ENCODE measurements around the gene SERTAD2. TPM values are rescaled to one million over a fixed set of nuclear protein-coding genes. Genes with fewer than 3 reads are reported as not detected.

SERTAD2 gene
- total RNA-seq, 2 experiments from 2014 or later = 31.2 to 33.9 TPM

- Mint-ChIP-seq H3K9me3 (peaks cover 12% of the 10 kb centered on the region), H3K36me3 (ENCODE audit: low read depth) (peaks cover 20% of the 10 kb centered on the region), H3K27me3 (no peaks in the 10 kb centered on the region), H3K4me1 (ENCODE audit: low read depth) (peaks cover 60% of the 10 kb centered on the region), H3K27ac (peak overlapping the region; percentile 87), H3K4me3 (peak overlapping the region; percentile 52)
- TF ChIP-seq, protein P1, sequence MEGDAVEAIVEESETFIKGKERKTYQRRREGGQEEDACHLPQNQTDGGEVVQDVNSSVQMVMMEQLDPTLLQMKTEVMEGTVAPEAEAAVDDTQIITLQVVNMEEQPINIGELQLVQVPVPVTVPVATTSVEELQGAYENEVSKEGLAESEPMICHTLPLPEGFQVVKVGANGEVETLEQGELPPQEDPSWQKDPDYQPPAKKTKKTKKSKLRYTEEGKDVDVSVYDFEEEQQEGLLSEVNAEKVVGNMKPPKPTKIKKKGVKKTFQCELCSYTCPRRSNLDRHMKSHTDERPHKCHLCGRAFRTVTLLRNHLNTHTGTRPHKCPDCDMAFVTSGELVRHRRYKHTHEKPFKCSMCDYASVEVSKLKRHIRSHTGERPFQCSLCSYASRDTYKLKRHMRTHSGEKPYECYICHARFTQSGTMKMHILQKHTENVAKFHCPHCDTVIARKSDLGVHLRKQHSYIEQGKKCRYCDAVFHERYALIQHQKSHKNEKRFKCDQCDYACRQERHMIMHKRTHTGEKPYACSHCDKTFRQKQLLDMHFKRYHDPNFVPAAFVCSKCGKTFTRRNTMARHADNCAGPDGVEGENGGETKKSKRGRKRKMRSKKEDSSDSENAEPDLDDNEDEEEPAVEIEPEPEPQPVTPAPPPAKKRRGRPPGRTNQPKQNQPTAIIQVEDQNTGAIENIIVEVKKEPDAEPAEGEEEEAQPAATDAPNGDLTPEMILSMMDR (IDR thresholded peaks at IDR 0.05) = no peak
- intact Hi-C loops (cut with micrococcal nuclease) = loop anchor here (5.0 kb wide), 2 partner anchors 39 to 46 kb away; partner anchors contain the start of gene SERTAD2
- POLR2A ChIA-PET = interaction anchor here (1.6 kb wide), 1 partner anchor 41 kb away, joined by 3 read pairs; no protein-coding TSS in a partner anchor
- no peak for ATAC-seq
- CTCF ChIA-PET = interaction anchor here (1.1 to 1.3 kb wide), 2 partner anchors 52 to 53 kb away, joined by 3 read pairs; no protein-coding TSS in a partner anchor
- DNase-seq = no peak
These were observed 44.5 kb upstream of the SERTAD2 start for GRCh38 chr2:64698177-64698643.

GRCh38 chr2:64697297-64698176 lies 43.8 kb upstream of the SERTAD2 start:
- TF ChIP-seq, protein P1 (IDR thresholded peaks at IDR 0.05) = no peak
- no peak for DNase-seq
- POLR2A ChIA-PET = interaction anchor here (1.6 to 2.1 kb wide), 2 partner anchors 41 to 43 kb away, joined by 3 to 13 read pairs; partner anchors contain the start of gene SERTAD2
- H3K9me3 Mint-ChIP-seq = peaks cover 12% of the 10 kb centered on the region
- CTCF ChIA-PET = interaction anchor here (1.0 to 2.0 kb wide), 7 partner anchors 17 to 53 kb away, joined by 3 to 9 read pairs (median 4); partner anchors contain the start of gene SERTAD2
- no peak overlapping the region for H3K4me3 Mint-ChIP-seq
- ATAC-seq = no peak
- no peaks in the 10 kb centered on the region for H3K27me3 Mint-ChIP-seq
- peaks cover 20% of the 10 kb centered on the region for H3K36me3 Mint-ChIP-seq (ENCODE audit: low read depth)
- peak overlapping the region; percentile 87 for H3K27ac Mint-ChIP-seq
- intact Hi-C loops (cut with micrococcal nuclease) = loop anchor here (5.0 kb wide), 2 partner anchors 40 to 45 kb away; partner anchors contain the start of gene SERTAD2
- peaks cover 59% of the 10 kb centered on the region for H3K4me1 Mint-ChIP-seq (ENCODE audit: low read depth)

GRCh38 chr2:64696636-64697035 lies 42.9 kb upstream of the SERTAD2 start:
- H3K27me3 Mint-ChIP-seq = no peaks in the 10 kb centered on the region
- POLR2A ChIA-PET = interaction anchor here (1.3 to 2.1 kb wide), 3 partner anchors 10 to 71 kb away, joined by 4 to 13 read pairs (median 9); partner anchors contain the start of gene SERTAD2
- peaks cover 20% of the 10 kb centered on the region for H3K36me3 Mint-ChIP-seq (ENCODE audit: low read depth)
- ATAC-seq (no peak), DNase-seq (no peak)
- CTCF ChIA-PET = interaction anchor here (0.7 to 2.0 kb wide), 11 partner anchors 10 to 136 kb away, joined by 3 to 9 read pairs (median 4); partner anchors contain the start of gene SERTAD2
- intact Hi-C loops (cut with micrococcal nuclease) = loop anchor here (5.0 kb wide), 2 partner anchors 41 to 44 kb away; partner anchors contain the start of gene SERTAD2
- H3K9me3 Mint-ChIP-seq = peaks cover 14% of the 10 kb centered on the region
- H3K4me1 Mint-ChIP-seq (ENCODE audit: low read depth) = peaks cover 59% of the 10 kb centered on the region
- TF ChIP-seq, protein P1 (IDR thresholded peaks at IDR 0.05) = no peak
- H3K4me3 Mint-ChIP-seq = no peak overlapping the region
- H3K27ac Mint-ChIP-seq = no peak overlapping the region

- CTCF ChIA-PET = interaction anchor here (0.7 to 2.0 kb wide), 10 partner anchors 10 to 136 kb away, joined by 3 to 9 read pairs (median 4); partner anchors contain the start of gene SERTAD2
- intact Hi-C loops (cut with micrococcal nuclease) = loop anchor here (5.0 kb wide), 2 partner anchors 42 to 43 kb away; partner anchors contain the start of gene SERTAD2
- Mint-ChIP-seq H3K4me1 (ENCODE audit: low read depth) (peaks cover 54% of the 10 kb centered on the region), H3K27ac (no peak overlapping the region), H3K27me3 (no peaks in the 10 kb centered on the region), H3K9me3 (peaks cover 11% of the 10 kb centered on the region), H3K36me3 (ENCODE audit: low read depth) (peaks cover 15% of the 10 kb centered on the region), H3K4me3 (no peak overlapping the region)
- TF ChIP-seq, protein P1 (IDR thresholded peaks at IDR 0.05) = no peak
- ATAC-seq (no peak), DNase-seq (no peak)
- POLR2A ChIA-PET = interaction anchor here (0.8 to 2.1 kb wide), 5 partner anchors 10 to 72 kb away, joined by 3 to 13 read pairs (median 4); partner anchors contain the start of gene SERTAD2
These were observed 42.1 kb upstream of the SERTAD2 start for GRCh38 chr2:64695721-64696261.
